Breast epithelium (tissue), 3 donors: ENCODE results near the gene ALOX5AP.

Experiments used
- CTCF ChIP-seq, 3 donors: fragments of 450-650 bp; IDR thresholded peaks; one replicate each; pipeline ENCODE4 v1.5.1; 2016 to 2017; ENCODE audit warnings: antibody characterized with exemption in 3 of 3, mild to moderate bottlenecking in 3 of 3, moderate library complexity in 3 of 3
- POLR2A ChIP-seq: fragments of 450-650 bp; IDR thresholded peaks from one replicate; pipeline ENCODE4 v1.6.1; 2016; ENCODE audit warnings: antibody characterized with exemption, mild to moderate bottlenecking, moderate library complexity

- TF ChIP-seq CTCF (IDR thresholded peaks at IDR 0.05) (no peak), POLR2A (no peak)
These were observed 64.8 kb downstream of the ALOX5AP start for GRCh38 chr13:30800107-30800506.
